GM19099 (cell line): ENCODE measurements around the gene ZNF277.

ENCODE experiments used
- POLR2A ChIP-seq: IDR thresholded peaks from 3 replicates; pipeline ENCODE4 v1.6.1; 2011; ENCODE audit warnings: low read depth; ENCODE audit not compliant: insufficient read length; ENCODE audit errors: extremely low read depth

The ZNF277 gene

GRCh38 chr7:112327566-112327965, 121.1 kb downstream of the ZNF277 start:
- no peak for TF ChIP-seq POLR2A

- TF ChIP-seq POLR2A: no peak
Measured at GRCh38 chr7:112331492-112331891, 125.0 kb downstream of the ZNF277 start.

- no peak for TF ChIP-seq POLR2A
Measured at GRCh38 chr7:112334366-112334765, 127.9 kb downstream of the ZNF277 start.

- no peak for TF ChIP-seq POLR2A
Measured at GRCh38 chr7:112336261-112336660, 129.8 kb downstream of the ZNF277 start.

GRCh38 chr7:112336936-112337576, 130.6 kb downstream of the ZNF277 start:
- TF ChIP-seq POLR2A: no peak

GRCh38 chr7:112337892-112338291, 131.4 kb downstream of the ZNF277 start:
- no peak for TF ChIP-seq POLR2A

GRCh38 chr7:112338786-112339185, 132.3 kb downstream of the ZNF277 start:
- no peak for TF ChIP-seq POLR2A

GRCh38 chr7:112341464-112341863, 135.0 kb downstream of the ZNF277 start:
- TF ChIP-seq POLR2A: no peak

GRCh38 chr7:112346381-112347060, 140.0 kb downstream of the ZNF277 start:
- no peak for TF ChIP-seq POLR2A

GRCh38 chr7:112347088-112347487, 140.6 kb downstream of the ZNF277 start:
- no peak for TF ChIP-seq POLR2A

- no peak for TF ChIP-seq POLR2A
Measured at GRCh38 chr7:112350585-112350984, 144.1 kb downstream of the ZNF277 start.

GRCh38 chr7:112356596-112356995, 150.1 kb downstream of the ZNF277 start:
- no peak for TF ChIP-seq POLR2A

- no peak for TF ChIP-seq POLR2A
Measured at GRCh38 chr7:112357136-112357535, 150.6 kb downstream of the ZNF277 start.

- TF ChIP-seq POLR2A: no peak
Measured at GRCh38 chr7:112358513-112358912, 152.0 kb downstream of the ZNF277 start.

GRCh38 chr7:112359086-112359485, 152.6 kb downstream of the ZNF277 start:
- no peak for TF ChIP-seq POLR2A

- no peak for TF ChIP-seq POLR2A
Measured at GRCh38 chr7:112360681-112361080, 154.2 kb downstream of the ZNF277 start.
